ELR (cell line): ENCODE data around the gene ADORA2B.
"Not testable (repeated sequence)": the region's sequence is repeated elsewhere in the genome, so short reads cannot be mapped to it uniquely, and the experiment has no call there.

Source experiments
- DNase-seq: peaks from one replicate; pipeline ENCODE4 v3.0.0-alpha.2; 2015; ENCODE audit warnings: low read depth

The ADORA2B gene

DNA sequence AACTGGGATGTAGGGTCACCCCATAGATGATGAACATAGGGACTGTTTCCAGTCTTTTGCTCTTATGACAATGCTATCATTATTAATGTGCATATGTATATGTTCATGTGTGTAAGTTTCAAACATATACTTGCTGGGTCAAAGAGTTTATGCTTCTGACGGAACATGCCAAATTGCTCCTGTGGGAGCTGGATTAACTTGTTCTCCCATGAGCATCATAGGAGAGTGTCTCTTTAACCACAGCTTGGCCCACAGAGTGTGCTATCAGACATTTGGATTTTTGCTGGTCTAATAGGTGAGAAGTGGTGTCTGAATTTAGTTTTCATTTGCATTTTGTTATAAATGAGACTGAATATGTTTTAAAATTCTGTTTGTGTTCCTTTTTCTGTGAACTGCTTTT, 22.3 kb upstream of the ADORA2B start:
- no peak for DNase-seq

DNA sequence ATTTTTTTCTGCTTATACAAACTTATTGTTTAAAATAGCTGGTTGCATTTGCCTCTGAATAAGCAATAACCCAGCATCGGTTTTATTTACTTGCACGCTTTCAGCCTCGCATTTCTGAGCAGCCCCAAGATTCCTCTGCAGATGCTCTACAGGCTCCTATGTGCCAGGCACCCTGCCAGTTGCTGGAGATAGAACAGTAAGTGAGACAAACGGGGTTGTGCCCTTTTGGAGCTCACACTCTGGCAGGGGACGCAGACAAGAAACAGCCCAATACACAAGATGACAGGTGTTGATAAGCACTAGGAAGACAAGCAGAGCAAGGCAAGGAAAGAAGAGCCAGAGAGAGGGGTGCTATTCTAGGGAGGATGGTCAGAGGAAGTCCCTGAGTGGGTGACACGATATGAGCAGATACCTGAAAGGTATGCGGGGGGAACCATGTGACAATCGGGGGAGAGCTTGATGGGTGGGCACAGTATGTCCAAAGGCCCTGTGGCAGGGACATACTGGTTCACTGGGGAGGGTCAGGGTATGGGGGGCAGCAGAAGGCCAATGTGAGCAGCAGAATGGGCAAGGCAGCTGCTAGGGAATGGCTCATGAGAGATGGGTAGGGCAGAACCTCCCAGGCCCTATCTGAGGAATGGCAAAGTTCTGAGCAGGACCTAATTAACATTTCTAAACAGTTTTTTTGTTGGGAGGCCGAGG, 18.7 kb upstream of the ADORA2B start:
- DNase-seq = no peak

DNA sequence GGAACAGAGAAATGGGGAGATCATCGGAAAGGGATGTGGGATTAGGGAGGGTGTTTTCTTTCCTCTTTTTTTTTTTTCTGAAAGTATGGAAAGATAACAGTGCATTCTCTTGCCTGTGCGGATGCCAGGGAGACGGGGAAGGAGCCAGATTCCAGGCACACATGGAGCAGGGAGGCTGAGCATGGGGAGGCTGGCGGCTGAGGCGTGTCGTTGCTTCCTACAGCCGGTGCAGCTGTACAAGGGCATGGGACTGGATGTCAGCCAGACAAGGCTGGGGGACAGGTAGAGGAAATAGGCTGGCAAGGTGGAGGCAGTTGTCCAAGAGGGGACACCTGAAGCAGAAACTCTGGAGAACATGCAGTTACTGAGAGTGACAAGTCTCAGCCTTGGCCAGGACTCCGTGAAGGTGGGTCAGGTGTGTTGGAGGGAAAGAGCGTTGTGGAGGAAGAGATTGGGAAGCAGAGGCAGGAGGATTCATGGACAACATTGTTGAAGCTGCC, 16.6 kb upstream of the ADORA2B start:
- DNase-seq = no peak

DNA sequence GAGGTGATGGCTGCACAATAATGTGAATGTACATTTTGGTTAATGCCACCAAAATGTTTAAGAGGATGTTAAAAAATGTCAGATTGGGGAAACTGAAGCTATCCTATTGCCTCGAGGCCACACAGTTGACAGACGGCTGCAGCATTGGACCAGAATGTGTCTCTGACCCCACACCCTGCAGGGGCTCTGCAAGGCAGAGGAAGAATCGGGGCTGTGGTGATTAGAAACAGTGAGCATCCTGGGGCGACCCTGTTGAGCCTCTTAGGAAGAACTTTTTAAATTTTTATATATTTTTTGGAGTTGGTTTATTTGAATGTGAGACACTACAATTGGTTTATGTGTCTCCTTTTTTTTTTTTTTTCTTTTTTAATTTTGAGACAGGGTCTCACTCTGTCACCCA, 15.0 kb upstream of the ADORA2B start:
- no peak for DNase-seq

DNA sequence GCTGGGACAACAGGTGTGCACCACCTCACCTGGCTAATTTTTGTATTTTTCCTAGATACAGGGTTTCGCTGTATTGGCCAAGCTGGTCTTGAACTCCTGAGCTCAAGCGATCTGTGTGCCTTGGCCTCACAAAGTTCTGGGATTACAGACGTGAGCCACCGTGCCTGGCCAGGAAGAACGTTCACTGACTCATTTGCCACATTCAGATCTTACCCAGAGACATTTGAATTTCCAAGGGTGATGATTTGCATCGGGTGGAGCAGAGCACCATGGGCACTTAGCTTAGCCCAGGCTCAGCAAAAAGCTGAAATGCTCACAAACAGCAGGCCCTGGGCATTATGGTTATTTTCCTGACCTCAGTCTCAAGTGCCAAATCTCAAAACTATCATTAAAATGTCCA, 14.5 kb upstream of the ADORA2B start:
- DNase-seq = peak; percentile 58

DNA sequence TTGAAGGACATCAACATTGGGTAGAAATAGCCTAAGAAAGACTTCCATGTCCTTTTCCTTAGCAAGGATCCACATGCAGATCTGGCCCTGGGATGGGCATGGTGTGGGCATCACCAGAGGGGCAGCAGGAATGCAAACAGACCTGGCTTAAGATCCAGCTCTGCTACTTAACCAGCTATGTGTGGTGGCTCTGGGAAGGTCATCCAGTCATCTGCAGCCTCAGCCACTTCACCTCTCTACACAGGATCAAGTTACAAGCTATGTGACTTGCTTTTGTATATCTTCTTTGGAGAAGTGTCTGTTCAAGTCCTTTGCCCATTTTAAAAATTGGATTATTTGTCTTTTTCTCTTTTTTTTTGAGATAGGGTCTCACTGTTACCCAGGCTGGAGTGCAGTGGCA, 13.5 kb upstream of the ADORA2B start:
- DNase-seq = no peak

DNA sequence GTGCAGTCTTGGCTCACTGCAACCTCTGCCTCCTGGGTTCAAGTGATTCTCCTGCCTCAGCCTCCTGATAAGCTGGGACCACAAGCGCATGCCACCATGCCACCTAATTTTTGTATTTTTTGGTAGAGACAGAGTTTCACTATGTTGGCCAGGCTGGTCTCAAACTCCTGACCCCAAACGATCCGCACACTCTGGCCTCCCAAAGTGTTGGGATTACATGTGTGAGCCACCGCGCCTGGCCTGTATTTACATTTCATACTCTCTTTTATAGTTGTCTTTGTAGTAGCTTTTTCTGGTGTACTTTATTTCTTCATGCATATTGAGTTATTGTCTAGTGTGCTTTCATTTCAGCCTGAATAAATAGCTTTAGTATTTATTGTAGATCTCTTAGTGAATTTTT, 10.1 kb upstream of the ADORA2B start:
- DNase-seq = no peak

DNA sequence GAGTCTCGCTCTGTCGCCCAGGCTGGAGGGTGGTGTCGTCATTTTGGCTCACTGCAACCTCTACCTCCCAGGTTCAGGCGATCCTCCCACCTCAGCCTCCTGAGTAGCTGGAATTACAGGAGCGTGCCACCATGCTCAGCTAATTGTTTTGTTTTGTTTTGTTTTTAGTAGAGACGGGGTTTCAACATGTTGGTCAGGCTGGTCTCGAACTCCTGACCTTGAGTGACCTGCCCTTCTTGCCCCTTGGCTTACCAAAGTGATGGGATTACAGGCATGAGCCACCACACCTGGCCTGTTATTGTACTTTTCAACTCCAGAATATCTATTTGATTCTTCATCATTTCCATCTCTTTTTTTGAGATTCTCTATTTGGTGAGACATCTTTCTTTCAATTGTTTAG, 9.0 kb upstream of the ADORA2B start:
- no peak for DNase-seq

DNA sequence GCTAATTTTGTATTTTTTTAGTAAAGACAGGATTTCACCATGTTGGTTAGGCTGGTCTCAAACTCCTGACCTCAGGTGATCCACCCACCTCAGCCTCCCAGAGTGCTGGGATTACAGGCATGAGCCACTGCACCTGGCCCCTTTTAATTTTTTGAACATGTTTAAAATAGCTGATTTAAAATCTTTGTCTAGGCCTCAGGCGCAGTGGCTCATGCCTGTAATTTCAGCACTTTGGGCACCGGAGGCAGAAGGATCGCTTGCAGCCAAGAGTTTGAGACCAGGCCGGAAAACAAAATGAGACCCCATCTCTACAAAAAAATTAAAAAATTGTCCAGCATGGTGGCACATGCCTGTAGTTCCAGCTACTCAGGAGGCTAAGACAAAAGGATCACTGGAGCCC, 8.4 kb upstream of the ADORA2B start:
- not testable (repeated sequence) for DNase-seq

DNA sequence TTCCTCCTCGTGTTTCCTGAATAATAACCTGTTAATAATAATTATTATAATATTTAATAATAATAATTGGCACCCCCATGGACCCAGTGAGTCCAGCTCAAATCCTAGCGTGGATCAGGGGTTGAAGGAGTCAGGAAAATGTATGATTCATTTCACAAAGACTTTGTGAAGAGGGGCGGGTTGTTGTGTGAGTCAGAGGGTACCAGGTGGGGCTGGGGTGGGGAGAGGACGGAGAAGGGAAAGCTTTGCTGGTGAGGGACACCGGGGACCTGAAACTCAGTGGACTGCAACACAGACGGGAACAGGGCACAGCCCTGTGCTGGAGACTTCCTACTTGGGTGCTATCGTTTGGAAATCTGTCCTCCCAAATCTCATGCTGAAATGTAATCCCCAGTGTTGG, 3.1 kb upstream of the ADORA2B start:
- peak; percentile 79 for DNase-seq

DNA sequence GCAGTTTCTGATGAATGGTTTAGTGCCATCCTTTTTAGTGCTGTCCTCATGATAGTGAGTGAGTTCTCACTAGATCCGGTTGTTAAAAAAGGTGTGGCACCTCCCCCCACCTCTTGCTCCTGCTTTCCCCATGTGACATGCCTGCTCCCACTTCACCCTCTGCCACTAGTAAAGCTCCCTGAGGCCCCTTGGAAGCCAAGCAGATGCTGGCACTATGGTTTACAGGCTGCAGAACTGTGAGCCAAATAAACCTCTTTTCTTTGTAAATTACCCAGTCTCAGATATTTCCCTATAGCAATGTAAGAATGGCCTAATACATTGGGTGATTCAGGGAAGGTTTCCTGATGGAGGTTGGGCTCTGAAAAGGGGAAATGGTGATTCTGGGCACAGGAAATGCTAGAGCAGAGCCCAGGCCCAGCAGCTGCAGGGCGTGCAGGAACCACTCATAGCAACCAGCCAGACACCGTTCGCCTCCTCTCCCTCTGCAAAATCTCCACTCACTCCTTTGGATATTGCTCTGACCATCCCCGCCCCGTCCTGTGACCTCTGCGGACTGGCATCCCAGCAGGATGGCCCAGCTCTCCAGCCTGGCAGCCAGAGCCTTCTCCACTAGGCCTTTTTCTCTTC, 2.6 kb upstream of the ADORA2B start:
- DNase-seq = peak; percentile 60

DNA sequence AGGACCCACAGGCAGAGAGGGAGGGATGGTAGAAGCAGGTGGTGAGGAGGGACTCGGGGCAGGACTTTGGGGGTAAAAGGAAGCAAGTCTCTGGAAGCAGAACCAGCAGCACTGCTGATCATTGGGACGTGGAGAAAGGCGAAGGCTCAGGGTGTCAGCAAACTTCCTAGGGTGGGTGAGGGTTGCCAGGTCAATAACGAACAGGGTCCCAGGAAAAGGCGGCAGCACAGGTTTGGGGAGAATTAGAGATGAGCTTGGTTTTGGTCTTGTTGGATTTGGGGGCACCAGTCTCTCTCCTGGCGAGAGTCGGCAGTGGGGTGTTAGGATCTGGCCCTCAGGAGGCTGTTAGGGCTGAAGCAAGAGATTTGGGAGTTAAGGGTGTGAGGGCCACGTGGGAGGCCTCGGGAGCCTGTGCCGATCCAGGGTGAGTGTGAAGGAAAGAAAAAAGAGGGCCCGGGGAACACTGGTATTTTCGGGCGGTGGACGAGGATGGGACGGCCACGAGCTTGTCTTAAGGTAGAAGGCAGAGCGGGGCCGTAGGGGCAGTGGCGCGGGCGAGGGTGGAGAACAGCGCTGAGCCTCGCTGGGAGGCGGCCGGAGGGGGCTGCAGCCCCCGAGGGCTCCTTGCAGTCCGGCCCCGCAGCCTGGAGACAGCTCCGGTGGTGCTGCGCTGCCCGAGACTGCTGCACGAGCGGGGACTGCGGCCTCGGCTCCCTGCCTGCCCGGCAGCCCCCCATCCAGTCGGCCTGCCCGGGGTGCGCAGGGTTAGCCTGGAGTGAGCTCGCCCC, 765 bp upstream of the ADORA2B start:
- no peak for DNase-seq

DNA sequence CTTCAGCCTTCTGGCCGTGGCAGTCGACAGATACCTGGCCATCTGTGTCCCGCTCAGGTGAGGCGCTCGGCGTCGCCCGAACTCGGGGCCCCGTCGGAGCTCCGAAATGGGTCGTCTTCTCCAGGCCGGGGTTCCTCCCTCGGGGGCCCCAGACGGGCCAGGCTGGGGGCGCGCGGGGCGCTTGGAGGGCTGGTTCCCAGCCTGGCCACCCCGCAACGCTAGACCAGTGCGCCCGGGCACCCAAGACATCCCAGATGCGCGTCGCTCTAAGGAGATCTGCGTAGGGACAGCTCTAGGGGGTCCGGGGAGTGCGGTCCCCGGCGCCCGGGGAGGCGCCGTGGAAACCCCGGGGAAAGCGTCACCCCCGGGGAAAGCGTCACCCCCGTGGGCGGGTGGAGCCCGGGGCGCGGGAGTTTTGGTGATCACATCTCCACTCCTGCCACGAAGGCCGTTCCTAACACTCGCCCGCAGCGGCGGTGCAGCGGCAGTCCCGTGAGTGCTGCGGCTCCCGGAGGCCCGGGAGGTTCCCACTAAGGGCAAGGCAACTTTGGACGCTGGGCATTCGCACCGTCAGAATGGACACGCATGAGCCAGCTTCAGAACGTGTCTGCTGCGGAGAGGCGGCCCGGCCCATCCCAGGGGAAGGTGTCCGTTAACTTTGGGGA, 729 bp downstream of the ADORA2B start:
- DNase-seq = peak; percentile 53

DNA sequence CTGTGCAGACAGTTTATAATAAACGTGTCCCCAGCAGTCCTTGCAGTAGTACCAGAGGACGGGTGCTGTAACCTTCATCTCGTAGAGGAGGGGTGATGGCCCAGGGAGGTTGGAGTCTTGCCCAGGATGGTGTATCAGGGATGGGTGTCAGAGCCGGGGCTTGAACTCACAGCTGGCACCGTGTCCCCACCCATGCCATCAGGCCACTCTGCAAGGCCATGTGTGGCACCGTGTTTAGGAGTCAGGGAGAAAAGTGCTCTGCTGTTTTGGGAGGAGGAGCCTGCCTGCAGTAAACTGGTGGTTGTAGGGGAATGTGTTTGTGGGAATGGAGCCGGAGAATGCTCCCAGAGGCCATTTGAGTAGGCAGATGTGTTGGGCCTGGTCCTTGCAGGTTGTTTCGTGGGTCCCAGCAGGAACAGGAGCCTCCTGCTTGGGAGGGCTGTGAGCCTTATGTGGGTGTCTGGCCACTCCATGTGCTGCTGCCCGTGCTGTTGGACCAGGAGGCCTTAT, 1.7 kb downstream of the ADORA2B start:
- peak; percentile 46 for DNase-seq

DNA sequence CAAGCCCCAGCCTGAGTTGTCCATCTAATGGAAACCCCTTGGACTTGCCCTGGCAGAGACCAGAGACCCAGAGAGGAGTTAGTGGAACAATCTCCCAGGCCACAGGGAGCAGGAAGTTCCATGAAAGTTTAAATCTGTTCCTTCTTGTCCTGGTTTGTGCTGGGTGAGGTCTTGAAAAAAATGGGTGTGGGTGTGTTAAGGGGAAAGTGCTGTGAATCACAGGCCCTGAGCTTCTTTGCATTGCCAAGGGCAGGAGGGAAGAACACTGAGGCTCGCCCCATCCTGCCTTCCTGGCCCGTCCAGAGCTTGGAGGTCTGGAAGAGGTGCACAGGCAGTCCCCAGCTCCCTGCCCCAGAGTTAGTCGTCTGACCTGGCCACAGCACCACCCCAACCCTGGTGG, 2.3 kb downstream of the ADORA2B start:
- peak; percentile 52 for DNase-seq

DNA sequence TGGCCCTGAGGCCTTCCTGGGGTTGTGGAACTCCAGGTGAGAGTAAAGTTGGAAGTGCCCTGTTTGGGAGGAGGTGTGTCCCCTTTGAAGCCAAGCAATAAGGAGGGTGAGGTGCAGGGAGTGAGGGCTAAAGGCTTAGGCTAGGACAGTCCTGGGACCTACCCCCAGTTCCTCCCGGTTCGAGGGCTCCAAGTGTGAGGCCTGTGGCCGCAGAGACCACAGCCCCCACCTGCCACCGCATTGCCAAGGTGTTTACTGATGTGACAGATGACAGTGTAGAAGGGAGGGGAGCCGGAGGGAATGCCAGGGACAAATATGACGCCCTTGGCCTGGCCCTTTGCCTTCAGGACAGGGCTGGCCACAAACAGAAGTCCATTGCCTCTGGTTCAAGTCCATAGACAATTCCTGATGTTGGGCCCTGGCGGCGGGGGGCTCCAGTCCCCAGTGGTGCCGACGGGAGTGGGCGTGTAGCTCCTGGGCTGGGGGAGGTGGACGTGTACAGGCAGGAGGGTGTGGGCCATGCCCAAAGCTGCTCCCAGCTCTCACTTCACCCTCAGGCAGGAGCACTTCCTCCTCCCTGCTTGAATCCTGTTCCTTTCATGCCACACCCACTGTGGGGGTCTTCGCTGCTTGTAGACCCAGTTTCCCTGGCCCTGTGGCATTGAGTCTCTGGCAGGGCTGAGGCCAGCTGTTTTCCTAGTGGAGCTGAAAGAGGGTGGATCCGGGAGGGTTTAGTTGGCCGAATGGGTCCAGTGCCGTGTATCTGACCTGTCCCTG, 3.2 kb downstream of the ADORA2B start:
- DNase-seq = no peak

DNA sequence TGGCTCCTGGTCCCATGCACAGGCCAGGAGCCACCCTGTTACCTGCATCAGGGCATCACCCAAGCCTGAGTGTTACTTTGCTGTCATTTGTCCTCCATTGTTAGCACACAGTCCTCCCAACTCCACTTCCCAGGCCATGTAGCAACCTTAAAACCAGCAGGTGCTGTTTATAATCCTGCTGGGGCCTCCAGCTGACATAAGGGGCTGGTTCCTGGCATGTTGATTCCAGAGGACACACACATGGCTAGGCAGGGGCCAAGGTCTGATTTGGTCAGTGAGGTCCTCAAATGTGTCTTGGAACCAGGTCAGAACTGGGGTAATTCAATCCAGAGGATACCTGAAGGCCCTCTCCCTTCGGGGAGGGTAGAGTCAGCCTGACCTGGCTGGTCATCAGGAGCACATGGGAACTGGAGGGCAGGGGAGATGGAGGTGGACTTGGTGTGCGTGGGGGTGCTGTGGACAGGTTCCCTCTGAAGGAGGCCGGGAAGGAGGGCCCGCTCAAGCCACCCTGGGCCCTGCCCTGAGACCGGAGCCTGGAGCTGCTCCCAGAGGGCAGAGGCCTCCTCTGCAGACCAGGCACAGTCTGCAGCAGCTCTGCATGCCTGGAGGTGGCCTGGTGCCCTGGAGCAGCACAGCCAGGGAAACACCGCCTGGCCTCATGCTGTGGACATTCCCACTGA, 6.6 kb downstream of the ADORA2B start:
- DNase-seq = no peak

DNA sequence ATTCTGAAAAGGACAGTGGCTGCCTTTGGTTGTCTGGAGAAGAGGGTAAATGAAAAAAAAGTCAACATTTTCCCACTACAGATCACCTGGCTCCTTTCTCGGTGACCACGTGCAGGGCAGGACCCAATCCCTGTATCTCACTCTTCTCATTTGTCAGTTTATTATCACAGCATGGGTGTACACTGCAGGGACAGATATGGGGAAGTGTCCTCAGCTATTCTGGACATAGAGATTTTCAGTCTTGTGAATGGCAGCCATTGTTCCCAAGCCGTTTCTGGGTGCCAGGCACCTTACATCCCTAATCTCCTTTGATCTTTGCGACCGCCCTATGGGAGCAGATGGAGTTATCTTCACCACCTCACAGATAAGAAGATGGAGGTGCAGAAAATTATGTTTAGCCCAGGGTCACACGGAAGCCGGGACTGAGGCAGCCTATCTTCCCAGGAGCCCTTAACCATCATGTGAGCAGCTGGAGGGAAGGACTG, 7.2 kb downstream of the ADORA2B start:
- DNase-seq = no peak

DNA sequence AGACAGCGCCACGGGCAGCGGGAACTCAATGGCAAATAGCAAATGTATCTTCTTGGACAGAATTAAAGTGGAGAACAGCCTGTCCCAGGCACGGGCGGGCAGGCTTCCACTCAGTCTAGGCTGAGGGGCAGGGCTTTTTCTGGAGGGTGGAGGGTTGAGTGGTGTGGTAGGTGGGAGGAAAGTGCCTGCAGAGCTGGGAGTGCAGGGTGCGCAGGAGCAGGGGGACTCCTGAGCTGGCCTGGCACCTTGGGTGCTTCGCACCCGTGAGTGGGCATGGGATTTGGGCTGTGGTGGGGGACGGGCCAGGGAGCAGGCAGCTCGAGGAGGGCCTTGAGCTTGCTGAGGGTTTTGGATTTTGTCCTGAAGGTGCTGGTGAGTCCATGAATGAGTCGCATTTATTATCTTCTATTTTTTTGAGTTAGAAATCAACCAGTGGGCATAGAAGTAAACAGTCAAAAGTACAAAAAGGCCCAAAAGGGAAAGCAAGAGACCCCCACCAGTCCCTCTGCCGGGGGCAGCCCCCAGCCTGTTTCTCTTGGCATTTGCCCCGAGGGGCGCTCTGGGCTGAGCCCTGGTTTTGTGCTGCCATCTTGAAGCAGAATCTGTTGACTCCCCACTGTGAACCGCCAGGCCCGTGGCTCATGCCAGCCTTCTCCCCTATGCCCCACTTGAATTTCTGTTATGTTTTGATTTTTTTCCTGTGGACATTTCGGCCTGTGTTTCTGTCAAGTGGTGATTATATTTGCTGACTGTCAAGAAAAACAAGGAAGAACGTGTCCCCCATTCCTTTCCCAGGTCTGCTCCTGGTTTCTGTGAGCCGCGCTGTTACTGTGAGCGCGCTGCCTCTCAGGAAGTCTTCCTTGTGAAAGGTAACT, 8.2 kb downstream of the ADORA2B start:
- no peak for DNase-seq

DNA sequence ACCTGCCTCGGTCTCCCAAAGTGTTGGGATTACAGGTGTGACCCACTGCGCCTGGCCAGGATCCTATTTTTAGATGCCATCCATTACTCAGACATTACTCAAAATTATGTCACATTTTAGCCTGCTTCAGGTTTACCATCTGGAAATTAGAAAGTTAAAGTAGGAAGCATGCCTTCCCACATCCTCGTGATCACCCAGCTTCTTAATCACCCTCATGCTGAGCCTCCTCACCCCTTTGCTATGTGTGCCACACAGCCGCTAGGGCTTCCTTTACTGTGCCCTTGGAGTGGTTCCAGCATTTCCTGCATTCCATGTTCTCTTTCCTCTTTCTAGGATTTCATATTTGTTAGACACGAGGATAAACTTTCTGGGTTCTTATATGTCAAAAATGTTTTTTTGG, 9.3 kb downstream of the ADORA2B start:
- DNase-seq = peak; percentile 99
